ENCODE measurements around the gene CD2BP2. TPM values are rescaled to one million over a fixed set of nuclear protein-coding genes. Genes with fewer than 3 reads are reported as not detected.

CD2BP2 gene
- total and polyA plus RNA-seq, 7 experiments from 2014 or later = 18.7 to 77.0 (median 40.8) TPM

GRCh38 chr16:30351001-30351441 lies 4.1 kb downstream of the CD2BP2 start:
- H3K9me3 ChIP-seq (ENCODE audit: control insufficient read depth in 2 of 3, low read length in 3 of 3) = no peaks in the 10 kb centered on the region
- H3K36me3 Mint-ChIP-seq = peaks cover 0 to 17% (median 4%) of the 10 kb centered on the region in 5 donors
- H3K27ac ChIP-seq (ENCODE audit: low read depth, low read length) = no peak overlapping the region
- DNase-seq = peak in 1 of 9 donors; percentile 5
- no peak overlapping the region for H3K4me3 ChIP-seq (ENCODE audit: low read length)
- H3K4me1 ChIP-seq (ENCODE audit: control insufficient read depth in 2 of 2, insufficient read depth in 2 of 2, low read length in 2 of 2) = peaks cover 16 to 18% of the 10 kb centered on the region in 2 donors
- peaks cover 0 to 44% (median 22%) of the 10 kb centered on the region in 3 experiments for H3K36me3 ChIP-seq (ENCODE audit: control insufficient read depth in 2 of 3, insufficient read depth in 3 of 3, low read length in 3 of 3)
- CTCF ChIA-PET = no interaction called here
- POLR2A ChIA-PET = interaction anchor here (1.2 to 1.3 kb wide), 2 partner anchors 15 to 52 kb away, joined by 3 to 7 read pairs; no protein-coding TSS in a partner anchor
- H3K27ac Mint-ChIP-seq = peak overlapping the region in 3 of 9 donors; percentile 22 to 87 (median 32)
- H3K27me3 Mint-ChIP-seq = peaks cover 0 to 2% (median 0%) of the 10 kb centered on the region in 5 donors
- intact Hi-C loops (cut with micrococcal nuclease) = no loop called here
- H3K4me1 Mint-ChIP-seq = peaks cover 1 to 39% (median 27%) of the 10 kb centered on the region in 7 donors
- H3K4me3 Mint-ChIP-seq = peak overlapping the region in 1 of 10 donors; percentile 66
- no peaks in the 10 kb centered on the region for H3K9me3 Mint-ChIP-seq
- no peaks in the 10 kb centered on the region for H3K27me3 ChIP-seq (ENCODE audit: control insufficient read depth in 2 of 2, insufficient read depth in 2 of 2, low read length in 2 of 2)
- no peak for ATAC-seq

- Histone ChIP-seq H3K27me3 (ENCODE audit: control insufficient read depth in 2 of 2, insufficient read depth in 2 of 2, low read length in 2 of 2) (no peaks in the 10 kb centered on the region), H3K4me1 (ENCODE audit: control insufficient read depth in 2 of 2, insufficient read depth in 2 of 2, low read length in 2 of 2) (peaks cover 10 to 13% of the 10 kb centered on the region in 2 donors), H3K9me3 (ENCODE audit: control insufficient read depth in 2 of 3, low read length in 3 of 3) (no peaks in the 10 kb centered on the region), H3K27ac (ENCODE audit: low read depth, low read length) (no peak overlapping the region), H3K4me3 (ENCODE audit: low read length) (no peak overlapping the region), H3K36me3 (ENCODE audit: control insufficient read depth in 2 of 3, insufficient read depth in 3 of 3, low read length in 3 of 3) (peaks cover 0 to 44% (median 22%) of the 10 kb centered on the region in 3 experiments)
- intact Hi-C loops (cut with micrococcal nuclease) = no loop called here
- DNase-seq = no peak
- Mint-ChIP-seq H3K27me3 (peaks cover 0 to 2% (median 0%) of the 10 kb centered on the region in 5 donors), H3K36me3 (peaks cover 0 to 17% (median 4%) of the 10 kb centered on the region in 5 donors), H3K27ac (peak overlapping the region in 8 of 9 donors; percentile 19 to 87 (median 56)), H3K4me1 (peaks cover 0 to 34% (median 24%) of the 10 kb centered on the region in 7 donors), H3K9me3 (no peaks in the 10 kb centered on the region), H3K4me3 (peak overlapping the region in 2 of 10 donors; percentile 5 to 66)
- ChIA-PET CTCF (interaction anchor here (0.6 to 1.0 kb wide), 3 partner anchors 58 to 299 kb away, joined by 3 to 5 read pairs (median 5); no protein-coding TSS in a partner anchor), POLR2A (interaction anchor here (0.9 to 1.5 kb wide), 3 partner anchors 12 to 52 kb away, joined by 3 to 5 read pairs (median 3); no protein-coding TSS in a partner anchor)
- ATAC-seq = peak; percentile 18
Measured at GRCh38 chr16:30350134-30350871, 4.8 kb downstream of the CD2BP2 start.

GRCh38 chr16:30349675-30350074 lies 5.4 kb downstream of the CD2BP2 start:
- ChIA-PET CTCF (interaction anchor here (0.6 to 1.0 kb wide), 3 partner anchors 59 to 300 kb away, joined by 3 to 5 read pairs (median 5); no protein-coding TSS in a partner anchor), POLR2A (interaction anchor here (0.9 to 1.5 kb wide), 3 partner anchors 12 to 53 kb away, joined by 3 to 5 read pairs (median 3); no protein-coding TSS in a partner anchor)
- Histone ChIP-seq H3K36me3 (ENCODE audit: control insufficient read depth in 2 of 3, insufficient read depth in 3 of 3, low read length in 3 of 3) (peaks cover 0 to 40% (median 22%) of the 10 kb centered on the region in 3 experiments), H3K27me3 (ENCODE audit: control insufficient read depth in 2 of 2, insufficient read depth in 2 of 2, low read length in 2 of 2) (no peaks in the 10 kb centered on the region), H3K27ac (ENCODE audit: low read depth, low read length) (no peak overlapping the region), H3K4me1 (ENCODE audit: control insufficient read depth in 2 of 2, insufficient read depth in 2 of 2, low read length in 2 of 2) (peaks cover 9 to 13% of the 10 kb centered on the region in 2 donors), H3K4me3 (ENCODE audit: low read length) (no peak overlapping the region), H3K9me3 (ENCODE audit: control insufficient read depth in 2 of 3, low read length in 3 of 3) (no peaks in the 10 kb centered on the region)
- ATAC-seq (no peak), DNase-seq (no peak)
- H3K27me3 Mint-ChIP-seq = no peaks in the 10 kb centered on the region
- H3K27ac Mint-ChIP-seq = peak overlapping the region in 8 of 9 donors; percentile 27 to 87 (median 56)
- H3K9me3 Mint-ChIP-seq = no peaks in the 10 kb centered on the region
- intact Hi-C loops (cut with micrococcal nuclease) = no loop called here
- no peak overlapping the region for H3K4me3 Mint-ChIP-seq
- peaks cover 0 to 31% (median 21%) of the 10 kb centered on the region in 7 donors for H3K4me1 Mint-ChIP-seq
- H3K36me3 Mint-ChIP-seq = peaks cover 0 to 16% (median 4%) of the 10 kb centered on the region in 5 donors

GRCh38 chr16:30348929-30349328 lies 6.2 kb downstream of the CD2BP2 start:
- H3K9me3 Mint-ChIP-seq = no peaks in the 10 kb centered on the region
- no peaks in the 10 kb centered on the region for H3K9me3 ChIP-seq (ENCODE audit: control insufficient read depth in 2 of 3, low read length in 3 of 3)
- H3K27ac Mint-ChIP-seq = peak overlapping the region in 3 of 9 donors; percentile 36 to 87 (median 36)
- H3K4me3 ChIP-seq (ENCODE audit: low read length) = no peak overlapping the region
- intact Hi-C loops (cut with micrococcal nuclease) = no loop called here
- no peaks in the 10 kb centered on the region for H3K27me3 Mint-ChIP-seq
- no peak for DNase-seq
- no peaks in the 10 kb centered on the region for H3K27me3 ChIP-seq (ENCODE audit: control insufficient read depth in 2 of 2, insufficient read depth in 2 of 2, low read length in 2 of 2)
- CTCF ChIA-PET = no interaction called here
- H3K4me3 Mint-ChIP-seq = no peak overlapping the region
- POLR2A ChIA-PET = interaction anchor here (0.9 to 1.5 kb wide), 2 partner anchors 13 to 220 kb away, joined by 5 to 6 read pairs; no protein-coding TSS in a partner anchor
- peaks cover 0 to 39% (median 22%) of the 10 kb centered on the region in 3 experiments for H3K36me3 ChIP-seq (ENCODE audit: control insufficient read depth in 2 of 3, insufficient read depth in 3 of 3, low read length in 3 of 3)
- no peak overlapping the region for H3K27ac ChIP-seq (ENCODE audit: low read depth, low read length)
- H3K4me1 Mint-ChIP-seq = peaks cover 0 to 25% (median 13%) of the 10 kb centered on the region in 7 donors
- ATAC-seq = no peak
- peaks cover 0 to 15% (median 4%) of the 10 kb centered on the region in 5 donors for H3K36me3 Mint-ChIP-seq
- peaks cover 3 to 5% of the 10 kb centered on the region in 2 donors for H3K4me1 ChIP-seq (ENCODE audit: control insufficient read depth in 2 of 2, insufficient read depth in 2 of 2, low read length in 2 of 2)

- H3K4me1 Mint-ChIP-seq = peaks cover 0 to 20% (median 5%) of the 10 kb centered on the region in 7 donors
- DNase-seq (no peak), ATAC-seq (no peak)
- ChIA-PET POLR2A (interaction anchor here (0.8 to 0.9 kb wide), 2 partner anchors 35 to 220 kb away, joined by 3 to 6 read pairs; no protein-coding TSS in a partner anchor), CTCF (no interaction called here)
- H3K36me3 Mint-ChIP-seq = peaks cover 0 to 15% (median 4%) of the 10 kb centered on the region in 5 donors
- H3K27me3 ChIP-seq (ENCODE audit: control insufficient read depth in 2 of 2, insufficient read depth in 2 of 2, low read length in 2 of 2) = no peaks in the 10 kb centered on the region
- H3K9me3 Mint-ChIP-seq = no peaks in the 10 kb centered on the region
- H3K4me3 ChIP-seq (ENCODE audit: low read length) = no peak overlapping the region
- peaks cover 0 to 30% (median 21%) of the 10 kb centered on the region in 3 experiments for H3K36me3 ChIP-seq (ENCODE audit: control insufficient read depth in 2 of 3, insufficient read depth in 3 of 3, low read length in 3 of 3)
- no peak overlapping the region for H3K4me3 Mint-ChIP-seq
- H3K27ac ChIP-seq (ENCODE audit: low read depth, low read length) = no peak overlapping the region
- intact Hi-C loops (cut with micrococcal nuclease) = no loop called here
- no peaks in the 10 kb centered on the region for H3K27me3 Mint-ChIP-seq
- H3K4me1 ChIP-seq (ENCODE audit: control insufficient read depth in 2 of 2, insufficient read depth in 2 of 2, low read length in 2 of 2) = no peaks in the 10 kb centered on the region
- no peaks in the 10 kb centered on the region for H3K9me3 ChIP-seq (ENCODE audit: control insufficient read depth in 2 of 3, low read length in 3 of 3)
- H3K27ac Mint-ChIP-seq = peak overlapping the region in 1 of 9 donors; percentile 60
Measured at GRCh38 chr16:30348113-30348512, 7.0 kb downstream of the CD2BP2 start.

- no peaks in the 10 kb centered on the region for H3K9me3 Mint-ChIP-seq
- Histone ChIP-seq H3K27me3 (ENCODE audit: control insufficient read depth in 2 of 2, insufficient read depth in 2 of 2, low read length in 2 of 2) (no peaks in the 10 kb centered on the region), H3K36me3 (ENCODE audit: control insufficient read depth in 2 of 3, insufficient read depth in 3 of 3, low read length in 3 of 3) (peaks cover 0 to 12% (median 3%) of the 10 kb centered on the region in 3 experiments), H3K4me1 (ENCODE audit: control insufficient read depth in 2 of 2, insufficient read depth in 2 of 2, low read length in 2 of 2) (no peaks in the 10 kb centered on the region), H3K9me3 (ENCODE audit: control insufficient read depth in 2 of 3, low read length in 3 of 3) (no peaks in the 10 kb centered on the region), H3K4me3 (ENCODE audit: low read length) (no peak overlapping the region), H3K27ac (ENCODE audit: low read depth, low read length) (no peak overlapping the region)
- H3K4me3 Mint-ChIP-seq = no peak overlapping the region
- CTCF ChIA-PET = no interaction called here
- intact Hi-C loops (cut with micrococcal nuclease) = no loop called here
- no peak for ATAC-seq
- H3K4me1 Mint-ChIP-seq = peaks cover 0 to 18% (median 4%) of the 10 kb centered on the region in 7 donors
- no peaks in the 10 kb centered on the region for H3K27me3 Mint-ChIP-seq
- POLR2A ChIA-PET = no interaction called here
- DNase-seq = peak in 1 of 9 donors; percentile 17
- peaks cover 0 to 5% (median 4%) of the 10 kb centered on the region in 5 donors for H3K36me3 Mint-ChIP-seq
- peak overlapping the region in 4 of 9 donors; percentile 15 to 46 (median 30) for H3K27ac Mint-ChIP-seq
Measured at GRCh38 chr16:30346286-30346685, 8.8 kb downstream of the CD2BP2 start.

Data from naive thymus-derived CD4-positive, alpha-beta T cell (primary cell).